A549 (cell line): ENCODE results near the gene HMGXB3.

Source experiments
- CEBPB ChIP-seq, 2 experiments: fragments of >200 bp in 1 of 2; sonication (Bioruptor Twin) in 1 of 2; formaldehyde crosslinking in 1 of 2; IDR thresholded peaks; 2 replicates each; pipeline ENCODE4 v1.6.1; 2012 to 2016
- CHD2 ChIP-seq: fragments of 150-350 bp; IDR thresholded peaks from 2 replicates; pipeline ENCODE4 v1.6.1; 2014; ENCODE audit warnings: low read length; ENCODE audit not compliant: partially characterized antibody
- CTCF ChIP-seq: fragments of >200 bp; sonication (Bioruptor Twin); formaldehyde crosslinking; IDR thresholded peaks from 3 replicates; pipeline ENCODE4 v1.5.1; 2016
- ELK1 ChIP-seq: fragments of 150-350 bp; IDR thresholded peaks from 2 replicates; pipeline ENCODE4 v1.6.1; 2014; ENCODE audit warnings: low read depth, mild to moderate bottlenecking, low read length
- EP300 ChIP-seq, 2 experiments: fragments of >200 bp; sonication (Bioruptor Twin); formaldehyde crosslinking; IDR thresholded peaks; 2 replicates in 1 of 2; 3 replicates in 1 of 2; pipeline ENCODE4 v1.6.1; 2016 to 2017
- HMGXB4 ChIP-seq: fragments of 250-450 bp; sonication (Bioruptor Pico); IDR thresholded peaks from 2 replicates; pipeline ENCODE4 v1.5.0; 2021; ENCODE audit warnings: mild to moderate bottlenecking, moderate library complexity, borderline replicate concordance
- MAZ ChIP-seq: fragments of 150-350 bp; IDR thresholded peaks from 2 replicates; pipeline ENCODE4 v1.6.1; 2014; ENCODE audit warnings: antibody characterized with exemption, low read depth, low read length, borderline replicate concordance
- NFE2L2 ChIP-seq: fragments of 150-350 bp; conservative IDR thresholded peaks from 2 replicates; pipeline ENCODE4 v1.6.1; 2014; ENCODE audit warnings: low read length
- PHF8 ChIP-seq: fragments of 200-600 bp; sonication (generic); IDR thresholded peaks from 2 replicates; pipeline ENCODE4 v1.6.1; 2016; ENCODE audit warnings: low read depth, mild to moderate bottlenecking, antibody characterized with exemption, moderate library complexity, borderline replicate concordance
- POLR2A ChIP-seq: IDR thresholded peaks from 2 replicates; pipeline ENCODE4 v1.6.1; 2012; ENCODE audit warnings: mild to moderate bottlenecking, low read length
- RAD21 ChIP-seq, 2 experiments: fragments of >200 bp in 1 of 2; sonication (Bioruptor Twin) in 1 of 2; formaldehyde crosslinking in 1 of 2; IDR thresholded peaks in 1 of 2; conservative IDR thresholded peaks in 1 of 2; 2 replicates in 1 of 2; 3 replicates in 1 of 2; pipeline ENCODE4 v1.6.1; 2012 to 2018; ENCODE audit warnings: inconsistent platforms in 1 of 2

- TF ChIP-seq RAD21 (conservative IDR thresholded peaks at IDR 0.05 in 1 of 2, IDR thresholded peaks at IDR 0.05 in 1 of 2) = no peak
- no peak for TF ChIP-seq PHF8
- TF ChIP-seq POLR2A = no peak
- TF ChIP-seq EP300 (IDR thresholded peaks at IDR 0.05) = no peak
- TF ChIP-seq CHD2 = no peak
- TF ChIP-seq HMGXB4 (CRISPR knock-in tag) = no peak
- TF ChIP-seq CTCF = no peak
- no peak for TF ChIP-seq NFE2L2
- TF ChIP-seq ELK1 = no peak
- TF ChIP-seq MAZ = no peak
- no peak for TF ChIP-seq CEBPB (IDR thresholded peaks at IDR 0.05)
These were observed 54.0 kb downstream of the HMGXB3 start for GRCh38 chr5:150054569-150054968.
